Activated CD8-positive, alpha-beta memory T cell treated with anti-CD3 and anti-CD28 coated beads, Interleukin-2, amount 50 U/mL, for 1 hour (primary cell): ENCODE data around the gene COL5A1.

Experiments used
- DNase-seq: peaks from one replicate; pipeline ENCODE4 v3.0.0-alpha.2; 2020; ENCODE audit errors: extremely low read depth

COL5A1 gene

GRCh38 chr9:134641173-134641989 is at the start of gene COL5A1:
COL5A1 (plus strand) TSS chr9:134641803; CDS start chr9:134642188, 385 bp downstream.
- no peak for DNase-seq

GRCh38 chr9:134592018-134592818 is 49.4 kb upstream of the COL5A1 start:
- DNase-seq, result no peak

DNA sequence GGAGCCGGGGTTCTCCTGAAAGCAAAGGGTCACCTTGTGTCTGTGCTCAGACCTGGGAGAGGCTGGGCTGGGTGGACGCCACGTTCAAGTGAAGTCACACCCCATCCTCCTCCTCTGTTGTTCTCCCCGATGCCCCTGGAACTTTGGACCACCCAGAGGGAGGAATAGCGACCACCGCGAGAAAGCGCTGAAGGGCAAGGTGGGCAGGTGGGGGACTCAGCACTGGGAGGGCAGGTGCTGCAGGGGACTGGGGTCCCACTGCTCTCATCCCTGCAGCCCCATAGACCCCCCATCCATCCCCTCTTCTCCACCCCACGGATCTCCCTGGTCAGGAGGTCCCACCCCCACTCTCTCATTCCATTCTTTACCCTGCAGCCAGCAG is 48.8 kb upstream of the COL5A1 start:
- DNase-seq, result no peak

DNA sequence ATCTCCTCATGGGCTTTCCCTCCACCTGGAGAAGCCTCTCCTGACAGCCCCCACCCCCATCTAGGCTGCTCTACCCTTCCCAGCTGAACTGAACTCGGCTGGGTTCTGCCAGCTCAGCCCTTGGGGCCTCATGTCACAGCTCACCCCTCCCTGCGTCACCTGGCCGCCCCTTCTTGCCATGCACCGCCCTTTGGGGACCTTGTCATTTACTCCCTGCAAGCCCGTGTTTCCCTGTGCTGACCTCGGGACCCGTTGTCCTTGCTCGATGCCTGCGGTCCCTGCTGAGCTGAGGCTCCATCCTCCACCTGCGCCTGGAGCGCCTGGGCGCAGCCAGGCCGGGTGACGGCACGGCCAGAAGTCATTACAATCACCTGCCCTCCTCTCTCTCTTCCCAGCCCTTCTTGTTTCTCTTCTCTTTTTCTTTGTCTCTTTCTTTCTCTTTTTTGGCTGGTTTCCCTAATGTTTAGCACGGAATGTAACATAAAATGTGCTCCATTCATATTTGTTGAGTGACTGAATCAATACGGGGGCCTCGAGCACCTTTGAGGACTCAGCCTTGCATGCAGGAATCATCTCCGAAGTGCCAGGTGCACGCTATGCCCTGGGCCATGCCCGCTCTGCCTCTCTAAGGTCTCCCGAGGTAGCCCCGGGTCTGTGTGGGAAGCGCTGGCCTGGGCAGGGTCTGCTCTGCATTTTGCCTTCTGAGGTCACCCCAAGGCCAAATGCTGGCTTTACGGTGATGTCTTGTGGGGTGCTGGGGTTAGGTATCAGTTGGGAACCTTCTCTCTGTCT is 48.1 kb upstream of the COL5A1 start:
- DNase-seq, result no peak

DNA sequence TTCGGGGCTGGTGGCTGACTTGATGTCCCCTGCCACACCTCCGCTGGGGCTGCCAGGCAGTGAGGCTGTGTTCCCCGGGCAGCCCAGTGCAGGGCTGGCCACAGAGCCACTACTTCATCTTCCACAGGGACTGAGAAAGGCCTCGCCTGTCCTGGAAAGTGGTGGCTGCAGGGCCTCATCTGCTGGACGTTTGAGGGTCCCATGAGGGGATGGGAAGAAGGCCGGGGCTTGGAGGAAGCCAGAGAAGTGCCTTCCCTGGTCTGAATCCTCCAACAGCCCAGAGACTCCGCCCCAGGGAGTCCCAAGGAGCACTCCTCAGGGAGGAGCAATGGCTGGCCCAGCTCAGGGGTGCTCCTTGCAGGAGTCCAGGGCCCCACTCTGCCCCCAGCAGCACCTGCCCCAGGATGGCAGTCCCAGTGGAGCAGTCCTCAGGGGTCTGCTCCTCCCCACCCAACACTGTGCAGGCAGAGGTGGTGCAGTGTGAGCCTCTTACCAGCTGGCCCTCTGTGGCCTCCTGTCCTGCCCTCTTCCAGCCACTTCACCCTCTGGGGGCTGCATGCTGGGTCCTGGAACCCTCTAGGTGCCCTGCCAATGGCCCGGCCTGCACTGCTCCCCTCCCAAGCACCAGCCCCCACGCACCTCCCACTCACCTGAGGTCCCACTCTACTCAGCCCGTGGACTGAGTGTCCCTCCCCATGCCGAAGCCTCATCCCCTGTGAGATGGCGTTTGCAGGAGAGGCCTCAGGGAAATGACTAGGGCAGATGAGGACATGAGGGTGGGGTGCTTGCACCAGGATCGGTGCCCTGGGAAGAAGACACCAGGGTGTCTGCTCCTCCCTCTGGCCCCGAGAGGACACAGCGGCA is 47.3 kb upstream of the COL5A1 start:
- no peak for DNase-seq

- DNase-seq, result no peak
These were observed 46.6 kb upstream of the COL5A1 start for GRCh38 chr9:134595014-134595413.

DNA sequence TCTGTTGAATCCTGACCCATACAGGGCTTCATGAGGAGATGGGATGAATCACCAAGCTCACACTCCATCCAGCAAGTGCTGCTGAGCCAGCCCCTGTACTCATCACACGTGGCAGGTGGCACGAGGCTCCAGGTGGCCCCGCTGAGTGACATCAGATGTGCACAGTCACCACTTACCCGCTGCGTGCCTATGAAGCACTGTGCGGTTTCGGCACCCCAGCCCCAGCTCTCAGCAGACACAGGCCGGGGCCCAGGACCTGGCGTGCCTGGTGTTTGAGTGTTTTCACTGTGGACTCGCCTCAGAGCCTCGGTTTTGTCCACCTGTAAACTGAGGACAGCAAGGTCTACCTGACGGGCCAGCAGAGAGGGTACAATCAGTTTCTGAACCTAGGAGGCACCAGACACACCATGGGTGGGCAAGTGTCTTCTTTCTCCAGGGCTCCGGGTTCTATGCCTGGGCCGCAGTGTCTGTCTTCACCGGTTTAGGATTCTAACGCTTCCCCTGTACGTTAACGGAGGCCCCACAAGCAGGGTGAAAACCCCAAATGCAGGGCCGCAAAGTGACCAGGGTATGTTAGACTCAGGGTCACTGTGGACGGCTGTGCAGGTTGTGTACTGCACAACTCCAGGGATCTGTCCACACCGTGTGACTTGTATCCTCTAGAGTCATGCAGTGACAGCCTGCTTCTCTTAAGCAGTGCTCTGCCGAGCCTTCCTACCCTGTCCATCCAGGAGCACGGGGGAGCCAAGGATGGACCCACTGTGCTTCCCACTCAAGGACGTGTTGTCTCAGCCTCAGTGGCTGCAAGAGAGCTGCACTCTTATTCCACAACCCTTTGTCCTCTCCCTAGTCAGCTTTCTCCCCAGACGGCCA is 44.3 kb upstream of the COL5A1 start:
- no peak for DNase-seq

GRCh38 chr9:134597957-134598883 is 43.4 kb upstream of the COL5A1 start:
- no peak for DNase-seq

DNA sequence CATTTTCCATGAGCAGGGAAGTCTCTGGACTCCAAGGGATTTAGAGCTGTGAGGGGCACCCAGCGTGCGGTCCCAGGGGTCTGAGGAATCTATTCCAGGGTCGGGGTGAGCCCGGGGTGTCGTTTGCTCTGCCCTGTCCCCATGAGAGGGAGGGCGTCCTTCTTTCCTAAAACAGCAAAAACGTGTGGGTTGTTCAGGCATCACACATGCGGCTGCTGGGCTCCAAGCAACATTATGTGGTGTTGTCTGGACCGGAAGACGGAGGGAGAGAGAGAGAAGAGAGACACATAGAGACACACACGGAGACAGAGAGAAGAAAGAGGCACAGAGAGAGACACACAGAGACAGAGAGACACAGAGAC is 42.7 kb upstream of the COL5A1 start:
- DNase-seq, result no peak

- DNase-seq, result no peak
These were observed 41.2 kb upstream of the COL5A1 start for GRCh38 chr9:134600371-134600770.

- no peak for DNase-seq
These were observed 40.6 kb upstream of the COL5A1 start for GRCh38 chr9:134600836-134601638.

GRCh38 chr9:134601764-134602163 is 39.8 kb upstream of the COL5A1 start:
- no peak for DNase-seq

GRCh38 chr9:134602547-134603362 is 38.8 kb upstream of the COL5A1 start:
- no peak for DNase-seq

DNA sequence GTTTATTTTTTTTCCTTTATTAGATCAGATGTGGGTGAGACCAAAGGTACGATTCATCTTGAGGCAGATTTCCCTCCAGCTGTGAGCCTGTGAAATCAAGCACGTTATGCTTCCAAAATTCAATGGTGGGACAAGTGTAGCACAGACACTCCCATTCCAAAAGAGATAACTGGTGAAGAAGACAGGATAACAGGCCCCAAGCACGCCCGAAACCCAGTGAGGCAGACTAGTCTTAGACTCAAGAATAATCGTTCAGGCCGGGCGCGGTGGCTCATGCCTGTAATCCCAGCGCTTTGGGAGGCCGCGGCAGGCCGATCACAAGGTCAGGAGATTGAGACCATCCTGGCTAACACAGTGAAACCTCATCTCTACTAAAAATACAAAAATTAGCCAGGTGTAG is 36.8 kb upstream of the COL5A1 start:
- DNase-seq, result no peak

DNA sequence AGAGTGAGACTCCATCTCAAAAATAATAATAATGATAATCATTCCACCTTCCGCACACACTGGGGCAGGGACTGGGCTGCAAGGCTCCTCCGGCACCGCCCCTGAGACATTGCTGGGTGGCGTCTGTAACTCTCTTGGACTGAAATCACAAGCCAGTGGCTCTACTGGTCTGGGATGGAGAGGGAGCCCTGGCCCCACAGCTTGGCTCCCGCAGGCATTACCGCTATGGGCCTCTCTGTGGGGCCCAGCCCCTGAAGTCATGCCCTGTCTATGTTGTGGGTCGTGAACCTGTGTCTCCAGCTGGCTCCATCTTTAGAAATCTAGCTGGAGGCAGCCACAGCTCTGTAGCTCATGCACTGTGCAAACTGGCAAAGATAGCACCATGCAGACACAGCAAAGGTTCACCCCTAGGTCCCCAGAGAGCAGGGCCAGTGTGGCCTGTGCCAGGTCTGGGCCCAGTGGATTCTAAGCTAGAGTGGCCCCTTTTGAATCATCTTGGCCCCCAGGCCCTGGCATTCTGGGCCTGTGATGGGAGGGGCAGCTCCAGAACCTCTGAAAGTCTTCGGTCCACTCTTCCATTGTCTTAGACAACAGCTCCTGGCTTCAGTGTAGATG is 36.1 kb upstream of the COL5A1 start:
- no peak for DNase-seq

DNA sequence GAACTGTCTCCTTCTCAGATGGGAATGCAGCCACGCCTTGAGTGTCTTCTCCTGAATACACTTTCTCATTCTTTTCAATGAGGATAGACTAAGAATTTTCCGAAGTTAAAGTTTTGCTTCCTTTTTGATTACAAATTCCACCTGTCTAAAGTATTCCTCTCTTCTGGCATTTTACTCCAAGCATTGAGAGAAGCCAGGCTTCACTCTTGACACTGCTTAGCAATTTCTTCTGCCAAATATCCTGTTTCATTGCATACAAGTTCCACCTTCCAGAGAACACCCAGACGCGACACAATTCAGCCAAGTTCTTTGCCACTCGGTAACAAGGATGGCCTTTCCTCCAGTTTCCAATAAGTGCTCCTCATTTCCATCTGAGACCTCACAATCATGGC is 35.6 kb upstream of the COL5A1 start:
- DNase-seq, result no peak
